K562 (cell line): ENCODE measurements around the gene FAM131C. TPM values are rescaled to one million over a fixed set of nuclear protein-coding genes. Genes with fewer than 3 reads are reported as not detected.

ENCODE experiments used
- GTF3C2 ChIP-seq: IDR thresholded peaks from 3 replicates; pipeline ENCODE4 v1.6.1; 2011; ENCODE audit warnings: borderline replicate concordance, mild to moderate bottlenecking, moderate library complexity; ENCODE audit not compliant: insufficient read length; ENCODE audit errors: extremely low read depth
- NEUROD1 ChIP-seq: fragments of 150-350 bp; IDR thresholded peaks from 2 replicates; pipeline ENCODE4 v1.6.1; 2014; ENCODE audit warnings: borderline replicate concordance, low read length, low read depth; ENCODE audit not compliant: partially characterized antibody
- NFIC ChIP-seq: fragments of 450-650 bp; IDR thresholded peaks from 2 replicates; pipeline ENCODE4 v1.6.1; 2017; ENCODE audit warnings: mild to moderate bottlenecking, inconsistent platforms
- SUPT5H ChIP-seq: fragments of 450-650 bp; IDR thresholded peaks from 2 replicates; pipeline ENCODE4 v1.6.1; 2016
- TRIM24 ChIP-seq, 2 experiments: fragments of 450-650 bp; IDR thresholded peaks; 2 replicates each; pipeline ENCODE4 v1.6.1; 2016
- ZBTB43 ChIP-seq: sonication (generic); formaldehyde crosslinking; IDR thresholded peaks from 2 replicates; pipeline ENCODE4 v1.8.0; 2023; ENCODE audit warnings: mild to moderate bottlenecking, missing genetic modification reagents
- ZC3H8 ChIP-seq: fragments of 450-650 bp; IDR thresholded peaks from 2 replicates; pipeline ENCODE4 v1.6.1; 2017
- ZFP36 ChIP-seq: fragments of 150-350 bp; IDR thresholded peaks from 2 replicates; pipeline ENCODE4 v1.6.1; 2018; ENCODE audit warnings: low read length, low read depth; ENCODE audit not compliant: partially characterized antibody
- ZNF311 ChIP-seq: fragments of 250-450 bp; sonication (Bioruptor Pico); IDR thresholded peaks from 2 replicates; pipeline ENCODE4 v1.4.0; 2020; ENCODE audit warnings: mild to moderate bottlenecking, moderate library complexity
- ZNF511 ChIP-seq: sonication (generic); formaldehyde crosslinking; IDR thresholded peaks from 2 replicates; pipeline ENCODE4 v1.8.0; 2022; ENCODE audit warnings: mild to moderate bottlenecking, missing genetic modification reagents
- polyA plus RNA-seq, 8 experiments: library from polyadenylated mRNA; depleted of rRNA in 4 of 8; stranded (reverse) in 5 of 8; unstranded in 3 of 8; fragments of >200 nt; fragmentation: Nextera tagmentation in 2 of 8; fragmentation: Illumina TruSeq in 1 of 8; extraction: Ambion mirVana in 2 of 8; extraction: Trizol in 1 of 8; gene quantifications; 2 replicates each; pipeline versions ENCODE4 v1.2.1 to v1.2.3, GENCODE V29; 2011 to 2014; ENCODE audit warnings: inconsistent platforms in 1 of 8, missing spikeins in 1 of 8
- total RNA-seq, 7 experiments: library from RNA; depleted of rRNA in 6 of 7; stranded (reverse); fragments of >200 nt in 6 of 7; fragmentation: Illumina TruSeq in 2 of 7; extraction: Trizol in 2 of 7; gene quantifications; 2 replicates each; pipeline versions ENCODE4 v1.2.1 to v1.2.3, GENCODE V29; 2011 to 2021; ENCODE audit warnings: low replicate concordance in 1 of 7
- TF ChIP-seq, protein P1 (sequence below): fragments of 250-450 bp; sonication (Bioruptor Pico); IDR thresholded peaks from 2 replicates; pipeline ENCODE4 v1.4.0; 2020
- TF ChIP-seq, protein P2 (sequence below), 2 experiments: fragments of 450-650 bp; conservative IDR thresholded peaks; 2 replicates each; pipeline ENCODE4 v1.6.1; 2017; ENCODE audit warnings: mild to moderate bottlenecking in 2 of 2, moderate library complexity in 2 of 2
- TF ChIP-seq, protein P3 (sequence below), 2 experiments: fragments of 450-650 bp in 1 of 2; sonication (generic) in 1 of 2; formaldehyde crosslinking in 1 of 2; IDR thresholded peaks in 1 of 2; conservative IDR thresholded peaks in 1 of 2; 2 replicates each; pipeline versions ENCODE4 v1.6.1 to v1.8.1; 2016 to 2023; ENCODE audit warnings: mild to moderate bottlenecking in 2 of 2, moderate library complexity in 2 of 2, inconsistent platforms in 1 of 2, missing genetic modification reagents in 1 of 2

Gene FAM131C
- total and polyA plus RNA-seq, 9 of the 15 experiments (the other 6 are each of a cell fraction or from before 2014, with no cell fraction given) = 0.10 to 0.29 (median 0.16) TPM; not detected in 6

GRCh38 chr1:16053781-16054502 lies 19.5 kb downstream of the FAM131C start (continued):
- TF ChIP-seq ZNF511 (CRISPR knock-in tag) (no peak), NFIC (peak; percentile 88), ZNF311 (CRISPR knock-in tag) (0 out of 2 replicates have a peak, but pooled peaks have one; percentile 33), SUPT5H (no peak), GTF3C2 (no peak), ZBTB43 (CRISPR knock-in tag) (no peak), TRIM24 (IDR thresholded peaks at IDR 0.05) (peak; percentile 86 to 94), ZFP36 (no peak), ZC3H8 (no peak), NEUROD1 (peak; percentile 25)
- TF ChIP-seq, protein P1, sequence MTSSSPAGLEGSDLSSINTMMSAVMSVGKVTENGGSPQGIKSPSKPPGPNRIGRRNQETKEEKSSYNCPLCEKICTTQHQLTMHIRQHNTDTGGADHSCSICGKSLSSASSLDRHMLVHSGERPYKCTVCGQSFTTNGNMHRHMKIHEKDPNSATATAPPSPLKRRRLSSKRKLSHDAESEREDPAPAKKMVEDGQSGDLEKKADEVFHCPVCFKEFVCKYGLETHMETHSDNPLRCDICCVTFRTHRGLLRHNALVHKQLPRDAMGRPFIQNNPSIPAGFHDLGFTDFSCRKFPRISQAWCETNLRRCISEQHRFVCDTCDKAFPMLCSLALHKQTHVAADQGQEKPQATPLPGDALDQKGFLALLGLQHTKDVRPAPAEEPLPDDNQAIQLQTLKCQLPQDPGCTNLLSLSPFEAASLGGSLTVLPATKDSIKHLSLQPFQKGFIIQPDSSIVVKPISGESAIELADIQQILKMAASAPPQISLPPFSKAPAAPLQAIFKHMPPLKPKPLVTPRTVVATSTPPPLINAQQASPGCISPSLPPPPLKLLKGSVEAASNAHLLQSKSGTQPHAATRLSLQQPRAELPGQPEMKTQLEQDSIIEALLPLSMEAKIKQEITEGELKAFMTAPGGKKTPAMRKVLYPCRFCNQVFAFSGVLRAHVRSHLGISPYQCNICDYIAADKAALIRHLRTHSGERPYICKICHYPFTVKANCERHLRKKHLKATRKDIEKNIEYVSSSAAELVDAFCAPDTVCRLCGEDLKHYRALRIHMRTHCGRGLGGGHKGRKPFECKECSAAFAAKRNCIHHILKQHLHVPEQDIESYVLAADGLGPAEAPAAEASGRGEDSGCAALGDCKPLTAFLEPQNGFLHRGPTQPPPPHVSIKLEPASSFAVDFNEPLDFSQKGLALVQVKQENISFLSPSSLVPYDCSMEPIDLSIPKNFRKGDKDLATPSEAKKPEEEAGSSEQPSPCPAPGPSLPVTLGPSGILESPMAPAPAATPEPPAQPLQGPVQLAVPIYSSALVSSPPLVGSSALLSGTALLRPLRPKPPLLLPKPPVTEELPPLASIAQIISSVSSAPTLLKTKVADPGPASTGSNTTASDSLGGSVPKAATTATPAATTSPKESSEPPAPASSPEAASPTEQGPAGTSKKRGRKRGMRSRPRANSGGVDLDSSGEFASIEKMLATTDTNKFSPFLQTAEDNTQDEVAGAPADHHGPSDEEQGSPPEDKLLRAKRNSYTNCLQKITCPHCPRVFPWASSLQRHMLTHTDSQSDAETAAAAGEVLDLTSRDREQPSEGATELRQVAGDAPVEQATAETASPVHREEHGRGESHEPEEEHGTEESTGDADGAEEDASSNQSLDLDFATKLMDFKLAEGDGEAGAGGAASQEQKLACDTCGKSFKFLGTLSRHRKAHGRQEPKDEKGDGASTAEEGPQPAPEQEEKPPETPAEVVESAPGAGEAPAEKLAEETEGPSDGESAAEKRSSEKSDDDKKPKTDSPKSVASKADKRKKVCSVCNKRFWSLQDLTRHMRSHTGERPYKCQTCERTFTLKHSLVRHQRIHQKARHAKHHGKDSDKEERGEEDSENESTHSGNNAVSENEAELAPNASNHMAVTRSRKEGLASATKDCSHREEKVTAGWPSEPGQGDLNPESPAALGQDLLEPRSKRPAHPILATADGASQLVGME (CRISPR knock-in tag) = no peak
- TF ChIP-seq, protein P2, sequence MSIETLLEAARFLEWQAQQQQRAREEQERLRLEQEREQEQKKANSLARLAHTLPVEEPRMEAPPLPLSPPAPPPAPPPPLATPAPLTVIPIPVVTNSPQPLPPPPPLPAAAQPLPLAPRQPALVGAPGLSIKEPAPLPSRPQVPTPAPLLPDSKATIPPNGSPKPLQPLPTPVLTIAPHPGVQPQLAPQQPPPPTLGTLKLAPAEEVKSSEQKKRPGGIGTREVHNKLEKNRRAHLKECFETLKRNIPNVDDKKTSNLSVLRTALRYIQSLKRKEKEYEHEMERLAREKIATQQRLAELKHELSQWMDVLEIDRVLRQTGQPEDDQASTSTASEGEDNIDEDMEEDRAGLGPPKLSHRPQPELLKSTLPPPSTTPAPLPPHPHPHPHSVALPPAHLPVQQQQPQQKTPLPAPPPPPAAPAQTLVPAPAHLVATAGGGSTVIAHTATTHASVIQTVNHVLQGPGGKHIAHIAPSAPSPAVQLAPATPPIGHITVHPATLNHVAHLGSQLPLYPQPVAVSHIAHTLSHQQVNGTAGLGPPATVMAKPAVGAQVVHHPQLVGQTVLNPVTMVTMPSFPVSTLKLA (conservative IDR thresholded peaks at IDR 0.05) = peak in 1 of 2 experiments; percentile 66; a peak in 3 of 4 replicates
- TF ChIP-seq, protein P3, sequence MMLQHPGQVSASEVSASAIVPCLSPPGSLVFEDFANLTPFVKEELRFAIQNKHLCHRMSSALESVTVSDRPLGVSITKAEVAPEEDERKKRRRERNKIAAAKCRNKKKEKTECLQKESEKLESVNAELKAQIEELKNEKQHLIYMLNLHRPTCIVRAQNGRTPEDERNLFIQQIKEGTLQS (IDR thresholded peaks at IDR 0.05) = peak; percentile 24; the same call in 1 of the 2 replicates
- TF ChIP-seq, protein P3 (CRISPR knock-in tag; conservative IDR thresholded peaks at IDR 0.05) = no peak
